Measurements from ENCODE around the gene PLIN4. TPM values are rescaled to one million over a fixed set of nuclear protein-coding genes. Genes with fewer than 3 reads are reported as not detected.

PLIN4 gene
- polyA plus RNA-seq, 1 donor (not counting 4 experiments of a cell fraction or from before 2014, with no cell fraction given), result not detected

- Histone ChIP-seq H3K79me2 (ENCODE audit: control insufficient read depth, insufficient read depth, low read length) (no peaks in the 10 kb centered on the region), H3K27ac (ENCODE audit: control insufficient read depth, insufficient read depth, low read length) (no peak overlapping the region), H3K9ac (ENCODE audit: control insufficient read depth, extremely low read depth, insufficient read depth, low read length) (no peak overlapping the region), H3K27me3 (ENCODE audit: control insufficient read depth, extremely low read depth, insufficient read depth, low read length) (no peaks in the 10 kb centered on the region), H2AFZ (ENCODE audit: control insufficient read depth, low read length) (no peak overlapping the region), H3K9me1 (ENCODE audit: control insufficient read depth, extremely low read depth, insufficient read depth, low read length) (no peaks in the 10 kb centered on the region), H3K4me3 (ENCODE audit: control insufficient read depth in 2 of 3, extremely low read depth in 1 of 3, insufficient read depth in 2 of 3, low read depth in 1 of 3, low read length in 3 of 3) (no peak overlapping the region), H3K36me3 (ENCODE audit: control insufficient read depth in 2 of 2, extremely low read depth in 1 of 2, insufficient read depth in 2 of 2, low read length in 2 of 2) (no peaks in the 10 kb centered on the region), H4K20me1 (ENCODE audit: control insufficient read depth, extremely low read depth, insufficient read depth, low read length) (no peaks in the 10 kb centered on the region), H3K9me3 (ENCODE audit: control insufficient read depth, low read depth, low read length) (no peaks in the 10 kb centered on the region), H3K4me2 (ENCODE audit: control insufficient read depth, extremely low read depth, insufficient read depth, low read depth, low read length) (no peak overlapping the region), H3K4me1 (ENCODE audit: control insufficient read depth, extremely low read depth, insufficient read depth, low read length) (peaks cover 7% of the 10 kb centered on the region)
- dilution Hi-C loops (cut with MboI; ENCODE audit: extremely low pct_ligation_motif_present, low sequenced_read_pairs), result no loop called here
- no peak for FAIRE-seq
- no peak for DNase-seq (ENCODE audit: low read depth, low spot score)
- TF ChIP-seq CTCF (optimal IDR thresholded peaks at IDR 0.05 in 1 of 3, IDR thresholded peaks at IDR 0.05 in 1 of 3, conservative IDR thresholded peaks at IDR 0.05 in 1 of 3; ENCODE audit: extremely low read depth in 1 of 3, insufficient read depth in 2 of 3, low read length in 3 of 3) (no peak), EZH2 (IDR thresholded peaks at IDR 0.05; ENCODE audit: low read length) (no peak)
Measured at GRCh38 chr19:4539169-4539692, 20.9 kb upstream of the PLIN4 start.

DNA sequence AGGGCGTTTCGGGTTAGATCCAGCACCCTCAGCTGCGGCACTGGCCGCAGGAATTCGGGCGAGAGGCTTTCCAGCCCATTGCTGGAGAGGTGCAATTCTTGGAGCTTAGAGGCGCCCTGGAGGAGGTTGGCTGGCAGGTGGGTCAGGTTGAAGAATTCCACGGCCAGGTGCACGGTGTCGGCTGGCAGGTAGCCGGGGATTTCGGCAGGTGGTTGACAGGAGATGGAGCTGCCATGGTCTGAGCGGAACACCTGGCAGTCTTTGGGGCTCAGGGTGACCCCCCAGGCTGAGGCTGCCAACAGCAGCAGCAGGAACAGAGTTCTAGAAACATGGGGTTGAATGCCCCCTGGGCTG is 20.3 kb upstream of the PLIN4 start:
- Histone ChIP-seq H3K27ac (ENCODE audit: control insufficient read depth, insufficient read depth, low read length) (no peak overlapping the region), H3K9me3 (ENCODE audit: control insufficient read depth, low read depth, low read length) (no peaks in the 10 kb centered on the region), H3K4me2 (ENCODE audit: control insufficient read depth, extremely low read depth, insufficient read depth, low read depth, low read length) (no peak overlapping the region), H2AFZ (ENCODE audit: control insufficient read depth, low read length) (no peak overlapping the region), H3K9me1 (ENCODE audit: control insufficient read depth, extremely low read depth, insufficient read depth, low read length) (no peaks in the 10 kb centered on the region), H3K4me1 (ENCODE audit: control insufficient read depth, extremely low read depth, insufficient read depth, low read length) (peaks cover 7% of the 10 kb centered on the region), H3K79me2 (ENCODE audit: control insufficient read depth, insufficient read depth, low read length) (no peaks in the 10 kb centered on the region), H3K27me3 (ENCODE audit: control insufficient read depth, extremely low read depth, insufficient read depth, low read length) (peaks cover under 1% of the 10 kb centered on the region), H3K36me3 (ENCODE audit: control insufficient read depth in 2 of 2, extremely low read depth in 1 of 2, insufficient read depth in 2 of 2, low read length in 2 of 2) (no peaks in the 10 kb centered on the region), H3K9ac (ENCODE audit: control insufficient read depth, extremely low read depth, insufficient read depth, low read length) (no peak overlapping the region), H3K4me3 (ENCODE audit: control insufficient read depth in 2 of 3, extremely low read depth in 1 of 3, insufficient read depth in 2 of 3, low read depth in 1 of 3, low read length in 3 of 3) (no peak overlapping the region), H4K20me1 (ENCODE audit: control insufficient read depth, extremely low read depth, insufficient read depth, low read length) (no peaks in the 10 kb centered on the region)
- no peak for DNase-seq (ENCODE audit: low read depth, low spot score)
- TF ChIP-seq EZH2 (IDR thresholded peaks at IDR 0.05; ENCODE audit: low read length) (no peak), CTCF (optimal IDR thresholded peaks at IDR 0.05 in 1 of 3, IDR thresholded peaks at IDR 0.05 in 1 of 3, conservative IDR thresholded peaks at IDR 0.05 in 1 of 3; ENCODE audit: extremely low read depth in 1 of 3, insufficient read depth in 2 of 3, low read length in 3 of 3) (no peak)
- no peak for FAIRE-seq
- dilution Hi-C loops (cut with MboI; ENCODE audit: extremely low pct_ligation_motif_present, low sequenced_read_pairs), result no loop called here

All from keratinocyte (primary cell).